ENCODE results near the gene CD3D. TPM values are rescaled to one million over a fixed set of nuclear protein-coding genes. Genes with fewer than 3 reads are reported as not detected.

Gene CD3D
- total and polyA plus RNA-seq, 2 of the 4 experiments (the other 2 are of a cell fraction), result not detected

- TF ChIP-seq, protein P1, sequence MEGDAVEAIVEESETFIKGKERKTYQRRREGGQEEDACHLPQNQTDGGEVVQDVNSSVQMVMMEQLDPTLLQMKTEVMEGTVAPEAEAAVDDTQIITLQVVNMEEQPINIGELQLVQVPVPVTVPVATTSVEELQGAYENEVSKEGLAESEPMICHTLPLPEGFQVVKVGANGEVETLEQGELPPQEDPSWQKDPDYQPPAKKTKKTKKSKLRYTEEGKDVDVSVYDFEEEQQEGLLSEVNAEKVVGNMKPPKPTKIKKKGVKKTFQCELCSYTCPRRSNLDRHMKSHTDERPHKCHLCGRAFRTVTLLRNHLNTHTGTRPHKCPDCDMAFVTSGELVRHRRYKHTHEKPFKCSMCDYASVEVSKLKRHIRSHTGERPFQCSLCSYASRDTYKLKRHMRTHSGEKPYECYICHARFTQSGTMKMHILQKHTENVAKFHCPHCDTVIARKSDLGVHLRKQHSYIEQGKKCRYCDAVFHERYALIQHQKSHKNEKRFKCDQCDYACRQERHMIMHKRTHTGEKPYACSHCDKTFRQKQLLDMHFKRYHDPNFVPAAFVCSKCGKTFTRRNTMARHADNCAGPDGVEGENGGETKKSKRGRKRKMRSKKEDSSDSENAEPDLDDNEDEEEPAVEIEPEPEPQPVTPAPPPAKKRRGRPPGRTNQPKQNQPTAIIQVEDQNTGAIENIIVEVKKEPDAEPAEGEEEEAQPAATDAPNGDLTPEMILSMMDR (conservative IDR thresholded peaks at IDR 0.05; ENCODE audit: low read depth, low read length), result no peak
- TF ChIP-seq CEBPB (IDR thresholded peaks at IDR 0.05; ENCODE audit: low read depth, low read length), result peak; percentile 90
- no peak for TF ChIP-seq CHD1 (IDR thresholded peaks at IDR 0.05; ENCODE audit: low read depth, low read length)
Observed at GRCh38 chr11:118359295-118359958, 16.9 kb upstream of the CD3D start, which contains the start of gene UBE4A (continued).

GRCh38 chr11:118358071-118358470 is 15.6 kb upstream of the CD3D start:
- Histone ChIP-seq H3K4me3 (ENCODE audit: insufficient read depth, low read depth, low read length) (no peak overlapping the region), H3K79me1 (ENCODE audit: low read depth in 1 of 2, low read length in 2 of 2) (peaks cover 16 to 35% of the 10 kb centered on the region in 2 experiments), H3K9me3 (ENCODE audit: control insufficient read depth, insufficient read depth, low read length) (0 out of 2 replicates have a peak, but pooled peaks cover 2% of the 10 kb centered on the region), H2AFZ (replicated peaks; ENCODE audit: low read length, poor library complexity) (no peak overlapping the region), H4K91ac (ENCODE audit: insufficient read depth, low read depth, low read length) (no peak overlapping the region), H3K23ac (ENCODE audit: low read depth, low read length) (no peak overlapping the region), H3K27ac (ENCODE audit: insufficient read depth, low read length) (no peak overlapping the region), H4K20me1 (ENCODE audit: insufficient read depth, low read length) (peaks cover 3% of the 10 kb centered on the region; the same call in 1 of the 2 replicates), H2BK15ac (ENCODE audit: low read depth, low read length) (no peak overlapping the region), H3K4me2 (ENCODE audit: low read depth, low read length) (no peak overlapping the region), H3K9ac (ENCODE audit: low read depth, low read length) (no peak overlapping the region), H3K27me3 (ENCODE audit: control insufficient read depth, insufficient read depth, low read length) (no peaks in the 10 kb centered on the region), H2AK9ac (replicated peaks; ENCODE audit: low read depth, low read length, poor library complexity) (no peak overlapping the region), H2BK5ac (ENCODE audit: low read depth, low read length, poor library complexity, severe bottlenecking) (no peak overlapping the region), H4K8ac (ENCODE audit: low read depth in 2 of 2, low read length in 2 of 2) (no peak overlapping the region; a peak in 1 of 4 replicates), H3K4ac (ENCODE audit: low read depth, low read length) (no peak overlapping the region), H2BK120ac (ENCODE audit: low read depth, low read length) (no peak overlapping the region), H3K14ac (replicated peaks; ENCODE audit: low read depth, low read length) (no peak overlapping the region), H4K5ac (ENCODE audit: low read depth, low read length) (no peak overlapping the region), H3K4me1 (ENCODE audit: control insufficient read depth, insufficient read depth, low read length) (peaks cover 2% of the 10 kb centered on the region; the same call in 1 of the 2 replicates), H2AK5ac (ENCODE audit: low read depth, low read length) (no peak overlapping the region), H2BK20ac (ENCODE audit: low read depth, low read length) (no peak overlapping the region), H3K36me3 (ENCODE audit: control insufficient read depth, insufficient read depth, low read length) (no peaks in the 10 kb centered on the region; the same call in 1 of the 2 replicates), H3K56ac (ENCODE audit: extremely low read depth, insufficient read depth, low read length) (no peak overlapping the region), H3K18ac (ENCODE audit: low read depth, low read length) (no peak overlapping the region), H3K9me1 (ENCODE audit: insufficient read depth, low read length) (peaks cover 2% of the 10 kb centered on the region; the same call in 1 of the 2 replicates)
- DNase-seq (no peak), ATAC-seq (ENCODE audit: low read depth) (no peak)
- no CpG with 5 or more reads among the region's 3 CpGs for WGBS, 2 experiments (ENCODE audit: extremely low coverage in 2 of 2, insufficient read length in 1 of 2)
- ChIA-PET POLR2A (ENCODE audit: unreplicated experiment) (no interaction called here), CTCF (no interaction called here)
- no TSS peak for BruUV-seq (replicated peaks)
- TF ChIP-seq, protein P2, sequence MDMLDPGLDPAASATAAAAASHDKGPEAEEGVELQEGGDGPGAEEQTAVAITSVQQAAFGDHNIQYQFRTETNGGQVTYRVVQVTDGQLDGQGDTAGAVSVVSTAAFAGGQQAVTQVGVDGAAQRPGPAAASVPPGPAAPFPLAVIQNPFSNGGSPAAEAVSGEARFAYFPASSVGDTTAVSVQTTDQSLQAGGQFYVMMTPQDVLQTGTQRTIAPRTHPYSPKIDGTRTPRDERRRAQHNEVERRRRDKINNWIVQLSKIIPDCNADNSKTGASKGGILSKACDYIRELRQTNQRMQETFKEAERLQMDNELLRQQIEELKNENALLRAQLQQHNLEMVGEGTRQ (IDR thresholded peaks at IDR 0.05; ENCODE audit: low read depth, low read length), result no peak
- no peak for TF ChIP-seq CEBPB (IDR thresholded peaks at IDR 0.05; ENCODE audit: low read depth, low read length)
- intact Hi-C loops (cut with micrococcal nuclease) (no loop called here), dilution Hi-C loops (cut with HindIII; ENCODE audit: low sequenced_read_pairs, unreplicated experiment) (no loop called here), in situ Hi-C loops (cut with MboI; ENCODE audit: low sequenced_read_pairs) (loop anchor here (10.0 to 25.0 kb wide), 2 partner anchors 213 to 996 kb away; no protein-coding TSS in a partner anchor)
